ENCODE data around the gene C11orf58.

Gene C11orf58

GRCh38 chr11:16738193-16738946, at the start of gene C11orf58:
Gene C11orf58, plus strand, starts transcription at chr11:16738647. Its CDS starts 132 bp downstream, at chr11:16738779.
- no peaks in the 10 kb centered on the region for H3K27me3 ChIP-seq (ENCODE audit: control insufficient read depth in 2 of 2, insufficient read depth in 2 of 2, low read length in 2 of 2)
- H3K27ac ChIP-seq (ENCODE audit: low read depth in 2 of 2, low read length in 2 of 2) = peak within 1 kb of the TSS; percentile 88 to 93
- peak within 1 kb of the TSS; percentile 92 to 96 for H3K4me3 ChIP-seq (ENCODE audit: low read length in 2 of 2)
- H3K9ac ChIP-seq (ENCODE audit: low read depth in 1 of 2, low read length in 2 of 2) = peak within 1 kb of the TSS; percentile 97 to 99
- H3K9me3 ChIP-seq (ENCODE audit: control insufficient read depth in 2 of 2, low read length in 2 of 2) = no peaks in the 10 kb centered on the region
- H3K4me1 ChIP-seq (ENCODE audit: control insufficient read depth in 2 of 2, insufficient read depth in 2 of 2, low read length in 2 of 2) = peaks cover 10 to 15% of the 10 kb centered on the region in 2 donors
- H3K36me3 ChIP-seq (ENCODE audit: control insufficient read depth in 2 of 2, insufficient read depth in 2 of 2, low read length in 2 of 2) = peaks cover 0 to 5% of the 10 kb centered on the region in 2 donors

GRCh38 chr11:16690086-16690485, 48.4 kb upstream of the C11orf58 start:
- Histone ChIP-seq H3K4me1 (ENCODE audit: control insufficient read depth in 2 of 2, insufficient read depth in 2 of 2, low read length in 2 of 2) (no peaks in the 10 kb centered on the region), H3K9ac (ENCODE audit: low read depth in 1 of 2, low read length in 2 of 2) (no peak overlapping the region), H3K27ac (ENCODE audit: low read depth in 2 of 2, low read length in 2 of 2) (no peak overlapping the region), H3K4me3 (ENCODE audit: low read length in 2 of 2) (no peak overlapping the region), H3K36me3 (ENCODE audit: control insufficient read depth in 2 of 2, insufficient read depth in 2 of 2, low read length in 2 of 2) (no peaks in the 10 kb centered on the region), H3K9me3 (ENCODE audit: control insufficient read depth in 2 of 2, low read length in 2 of 2) (no peaks in the 10 kb centered on the region), H3K27me3 (ENCODE audit: control insufficient read depth in 2 of 2, insufficient read depth in 2 of 2, low read length in 2 of 2) (no peaks in the 10 kb centered on the region)

- Histone ChIP-seq H3K27ac (ENCODE audit: low read depth in 2 of 2, low read length in 2 of 2) (no peak overlapping the region), H3K9ac (ENCODE audit: low read depth in 1 of 2, low read length in 2 of 2) (no peak overlapping the region), H3K36me3 (ENCODE audit: control insufficient read depth in 2 of 2, insufficient read depth in 2 of 2, low read length in 2 of 2) (no peaks in the 10 kb centered on the region), H3K4me3 (ENCODE audit: low read length in 2 of 2) (no peak overlapping the region), H3K4me1 (ENCODE audit: control insufficient read depth in 2 of 2, insufficient read depth in 2 of 2, low read length in 2 of 2) (no peaks in the 10 kb centered on the region), H3K27me3 (ENCODE audit: control insufficient read depth in 2 of 2, insufficient read depth in 2 of 2, low read length in 2 of 2) (no peaks in the 10 kb centered on the region), H3K9me3 (ENCODE audit: control insufficient read depth in 2 of 2, low read length in 2 of 2) (no peaks in the 10 kb centered on the region)
Observed at GRCh38 chr11:16703795-16704194, 34.7 kb upstream of the C11orf58 start.

- Histone ChIP-seq H3K4me3 (ENCODE audit: low read length in 2 of 2) (no peak overlapping the region), H3K27ac (ENCODE audit: low read depth in 2 of 2, low read length in 2 of 2) (no peak overlapping the region), H3K9ac (ENCODE audit: low read depth in 1 of 2, low read length in 2 of 2) (no peak overlapping the region), H3K9me3 (ENCODE audit: control insufficient read depth in 2 of 2, low read length in 2 of 2) (no peaks in the 10 kb centered on the region), H3K27me3 (ENCODE audit: control insufficient read depth in 2 of 2, insufficient read depth in 2 of 2, low read length in 2 of 2) (peaks cover 0 to 3% of the 10 kb centered on the region in 2 donors), H3K36me3 (ENCODE audit: control insufficient read depth in 2 of 2, insufficient read depth in 2 of 2, low read length in 2 of 2) (no peaks in the 10 kb centered on the region), H3K4me1 (ENCODE audit: control insufficient read depth in 2 of 2, insufficient read depth in 2 of 2, low read length in 2 of 2) (no peaks in the 10 kb centered on the region)
Observed at GRCh38 chr11:16713594-16713993, 24.9 kb upstream of the C11orf58 start.

GRCh38 chr11:16722581-16723344, 15.7 kb upstream of the C11orf58 start:
- H3K4me3 ChIP-seq (ENCODE audit: low read length in 2 of 2) = no peak overlapping the region
- H3K9ac ChIP-seq (ENCODE audit: low read depth in 1 of 2, low read length in 2 of 2) = no peak overlapping the region
- H3K4me1 ChIP-seq (ENCODE audit: control insufficient read depth in 2 of 2, insufficient read depth in 2 of 2, low read length in 2 of 2) = no peaks in the 10 kb centered on the region
- no peaks in the 10 kb centered on the region for H3K9me3 ChIP-seq (ENCODE audit: control insufficient read depth in 2 of 2, low read length in 2 of 2)
- H3K27me3 ChIP-seq (ENCODE audit: control insufficient read depth in 2 of 2, insufficient read depth in 2 of 2, low read length in 2 of 2) = no peaks in the 10 kb centered on the region
- H3K27ac ChIP-seq (ENCODE audit: low read depth in 2 of 2, low read length in 2 of 2) = no peak overlapping the region
- no peaks in the 10 kb centered on the region for H3K36me3 ChIP-seq (ENCODE audit: control insufficient read depth in 2 of 2, insufficient read depth in 2 of 2, low read length in 2 of 2)

- no peak overlapping the region for H3K9ac ChIP-seq (ENCODE audit: low read depth in 1 of 2, low read length in 2 of 2)
- no peak overlapping the region for H3K27ac ChIP-seq (ENCODE audit: low read depth in 2 of 2, low read length in 2 of 2)
- no peaks in the 10 kb centered on the region for H3K9me3 ChIP-seq (ENCODE audit: control insufficient read depth in 2 of 2, low read length in 2 of 2)
- H3K27me3 ChIP-seq (ENCODE audit: control insufficient read depth in 2 of 2, insufficient read depth in 2 of 2, low read length in 2 of 2) = no peaks in the 10 kb centered on the region
- H3K36me3 ChIP-seq (ENCODE audit: control insufficient read depth in 2 of 2, insufficient read depth in 2 of 2, low read length in 2 of 2) = no peaks in the 10 kb centered on the region
- H3K4me3 ChIP-seq (ENCODE audit: low read length in 2 of 2) = no peak overlapping the region
- no peaks in the 10 kb centered on the region for H3K4me1 ChIP-seq (ENCODE audit: control insufficient read depth in 2 of 2, insufficient read depth in 2 of 2, low read length in 2 of 2)
Observed at GRCh38 chr11:16727806-16728205, 10.6 kb upstream of the C11orf58 start.

GRCh38 chr11:16737818-16738192, 642 bp upstream of the C11orf58 start:
- Histone ChIP-seq H3K9ac (ENCODE audit: low read depth in 1 of 2, low read length in 2 of 2) (peak overlapping the region; percentile 97 to 99), H3K36me3 (ENCODE audit: control insufficient read depth in 2 of 2, insufficient read depth in 2 of 2, low read length in 2 of 2) (peaks cover 0 to 2% of the 10 kb centered on the region in 2 donors), H3K9me3 (ENCODE audit: control insufficient read depth in 2 of 2, low read length in 2 of 2) (no peaks in the 10 kb centered on the region), H3K27ac (ENCODE audit: low read depth in 2 of 2, low read length in 2 of 2) (peak overlapping the region; percentile 88 to 93), H3K4me1 (ENCODE audit: control insufficient read depth in 2 of 2, insufficient read depth in 2 of 2, low read length in 2 of 2) (peaks cover 10 to 15% of the 10 kb centered on the region in 2 donors), H3K27me3 (ENCODE audit: control insufficient read depth in 2 of 2, insufficient read depth in 2 of 2, low read length in 2 of 2) (no peaks in the 10 kb centered on the region), H3K4me3 (ENCODE audit: low read length in 2 of 2) (peak overlapping the region; percentile 92 to 96)

GRCh38 chr11:16738947-16739815, 734 bp downstream of the C11orf58 start:
- H3K9me3 ChIP-seq (ENCODE audit: control insufficient read depth in 2 of 2, low read length in 2 of 2) = no peaks in the 10 kb centered on the region
- peaks cover 0 to 5% of the 10 kb centered on the region in 2 donors for H3K36me3 ChIP-seq (ENCODE audit: control insufficient read depth in 2 of 2, insufficient read depth in 2 of 2, low read length in 2 of 2)
- peak overlapping the region; percentile 88 to 93 for H3K27ac ChIP-seq (ENCODE audit: low read depth in 2 of 2, low read length in 2 of 2)
- H3K9ac ChIP-seq (ENCODE audit: low read depth in 1 of 2, low read length in 2 of 2) = peak overlapping the region; percentile 97 to 99
- peak overlapping the region; percentile 92 to 96 for H3K4me3 ChIP-seq (ENCODE audit: low read length in 2 of 2)
- no peaks in the 10 kb centered on the region for H3K27me3 ChIP-seq (ENCODE audit: control insufficient read depth in 2 of 2, insufficient read depth in 2 of 2, low read length in 2 of 2)
- peaks cover 10 to 15% of the 10 kb centered on the region in 2 donors for H3K4me1 ChIP-seq (ENCODE audit: control insufficient read depth in 2 of 2, insufficient read depth in 2 of 2, low read length in 2 of 2)

- H3K9ac ChIP-seq (ENCODE audit: low read depth in 1 of 2, low read length in 2 of 2) = no peak overlapping the region
- no peaks in the 10 kb centered on the region for H3K27me3 ChIP-seq (ENCODE audit: control insufficient read depth in 2 of 2, insufficient read depth in 2 of 2, low read length in 2 of 2)
- H3K27ac ChIP-seq (ENCODE audit: low read depth in 2 of 2, low read length in 2 of 2) = no peak overlapping the region
- peaks cover 10 to 15% of the 10 kb centered on the region in 2 donors for H3K4me1 ChIP-seq (ENCODE audit: control insufficient read depth in 2 of 2, insufficient read depth in 2 of 2, low read length in 2 of 2)
- H3K4me3 ChIP-seq (ENCODE audit: low read length in 2 of 2) = no peak overlapping the region
- H3K9me3 ChIP-seq (ENCODE audit: control insufficient read depth in 2 of 2, low read length in 2 of 2) = no peaks in the 10 kb centered on the region
- H3K36me3 ChIP-seq (ENCODE audit: control insufficient read depth in 2 of 2, insufficient read depth in 2 of 2, low read length in 2 of 2) = peaks cover 17 to 20% of the 10 kb centered on the region in 2 donors
Observed at GRCh38 chr11:16741473-16741872, 3.0 kb downstream of the C11orf58 start.
